ENCODE measurements around the gene KRT71.

DNA sequence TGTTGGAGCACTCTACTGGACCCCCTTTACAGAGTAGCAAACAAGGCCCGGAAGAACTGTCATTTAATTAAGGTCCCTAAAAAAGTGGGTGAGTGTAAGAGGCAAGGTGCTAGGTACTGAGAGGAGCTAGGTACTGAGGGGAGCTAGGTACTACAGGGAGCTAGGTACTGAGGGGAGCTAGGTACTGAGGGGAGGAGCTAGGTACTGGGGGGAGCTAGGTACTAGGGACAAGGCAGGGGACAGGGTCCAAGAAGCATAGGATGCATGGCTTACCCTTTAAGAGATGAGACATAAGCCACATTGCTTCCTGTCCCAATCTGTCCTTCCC is 37.7 kb downstream of the KRT71 start:
- TF ChIP-seq POLR2A (IDR thresholded peaks at IDR 0.05; ENCODE audit: low read length) (no peak), GATA1 (IDR thresholded peaks at IDR 0.05; ENCODE audit: low read depth, low read length) (no peak)

Measured in erythroblast (primary cell).